Mesodermal cell (in vitro differentiated cells): Measurements from ENCODE around the gene STX18.

Experiments used
- H3K27ac ChIP-seq: 2 replicates; pipeline ENCODE4 v1.7.0; 2013; ENCODE audit warnings: mild to moderate bottlenecking, low read depth, low read length, moderate library complexity; ENCODE audit not compliant: severe bottlenecking
- H3K36me3 ChIP-seq: 2 replicates; pipeline ENCODE4 v1.7.1; 2013; ENCODE audit warnings: mild to moderate bottlenecking, low read length, moderate library complexity; ENCODE audit not compliant: control insufficient read depth, insufficient read depth
- H3K4me1 ChIP-seq: one replicate; pipeline ENCODE4 v1.7.1; 2013; ENCODE audit warnings: mild to moderate bottlenecking, low read length; ENCODE audit not compliant: insufficient read depth, control insufficient read depth, poor library complexity, severe bottlenecking
- H3K4me3 ChIP-seq: 2 replicates; pipeline ENCODE4 v1.7.0; 2013; ENCODE audit warnings: low read length, control low read depth, mild to moderate bottlenecking; ENCODE audit not compliant: insufficient read depth, poor library complexity, severe bottlenecking; ENCODE audit errors: extremely low read depth
- H3K9me3 ChIP-seq: 2 replicates; pipeline ENCODE4 v1.7.1; 2013; ENCODE audit warnings: mild to moderate bottlenecking, low read length, moderate library complexity; ENCODE audit not compliant: control insufficient read depth
- WGBS, 2 experiments: methylation state at CpG; one replicate each; pipeline ENCODE4 v1.1.5; 2013; ENCODE audit warnings: missing lambda C conversion rate in 2 of 2; ENCODE audit not compliant: insufficient coverage in 2 of 2; 5-methylcytosine and 5-hydroxymethylcytosine counted together

Gene STX18

GRCh38 chr4:4496592-4497372, 45.1 kb downstream of the STX18 start:
- H3K4me3 ChIP-seq: no peak overlapping the region
- no peaks in the 10 kb centered on the region for H3K9me3 ChIP-seq
- H3K4me1 ChIP-seq: peaks cover 18% of the 10 kb centered on the region
- H3K27ac ChIP-seq: peak overlapping the region; percentile 80
- no peaks in the 10 kb centered on the region for H3K36me3 ChIP-seq
- 78% methylated on average over 4 to 8 of the region's 9 CpGs for whole genome bisulfite sequencing, 2 experiments

- no peaks in the 10 kb centered on the region for H3K9me3 ChIP-seq
- H3K4me1 ChIP-seq: peaks cover 18% of the 10 kb centered on the region
- H3K27ac ChIP-seq: no peak overlapping the region
- no peaks in the 10 kb centered on the region for H3K36me3 ChIP-seq
- H3K4me3 ChIP-seq: no peak overlapping the region
Measured at GRCh38 chr4:4494882-4495281, 47.0 kb downstream of the STX18 start.

- Histone ChIP-seq H3K4me3 (no peak overlapping the region), H3K36me3 (no peaks in the 10 kb centered on the region), H3K4me1 (peaks cover 18% of the 10 kb centered on the region), H3K9me3 (no peaks in the 10 kb centered on the region), H3K27ac (no peak overlapping the region)
- WGBS, 2 experiments: 100% methylated on average over 1 to 2 of the region's 6 CpGs
Measured at GRCh38 chr4:4492161-4492847, 49.5 kb downstream of the STX18 start.

- H3K4me3 ChIP-seq: no peak overlapping the region
- 60 to 100% methylated on average over 1 to 2 of the region's 8 CpGs for WGBS, 2 experiments
- H3K9me3 ChIP-seq: no peaks in the 10 kb centered on the region
- H3K36me3 ChIP-seq: no peaks in the 10 kb centered on the region
- H3K4me1 ChIP-seq: peaks cover 13% of the 10 kb centered on the region
- no peak overlapping the region for H3K27ac ChIP-seq
Measured at GRCh38 chr4:4491396-4491893, 50.4 kb downstream of the STX18 start.

GRCh38 chr4:4490816-4491215, 51.0 kb downstream of the STX18 start:
- peaks cover 8% of the 10 kb centered on the region for H3K4me1 ChIP-seq
- 100% methylated on average over 1 of the region's 5 CpGs; no CpG with 5 or more reads in 1 of the 2 experiments for WGBS, 2 experiments
- no peak overlapping the region for H3K4me3 ChIP-seq
- H3K36me3 ChIP-seq: no peaks in the 10 kb centered on the region
- H3K27ac ChIP-seq: no peak overlapping the region
- no peaks in the 10 kb centered on the region for H3K9me3 ChIP-seq

GRCh38 chr4:4490041-4490440, 51.8 kb downstream of the STX18 start:
- no peaks in the 10 kb centered on the region for H3K36me3 ChIP-seq
- WGBS, 2 experiments: 83% methylated on average over 1 of the region's 3 CpGs; no CpG with 5 or more reads in 1 of the 2 experiments
- no peak overlapping the region for H3K27ac ChIP-seq
- peaks cover 12% of the 10 kb centered on the region for H3K4me1 ChIP-seq
- no peaks in the 10 kb centered on the region for H3K9me3 ChIP-seq
- no peak overlapping the region for H3K4me3 ChIP-seq

GRCh38 chr4:4488405-4489404, 53.1 kb downstream of the STX18 start:
- Histone ChIP-seq H3K9me3 (no peaks in the 10 kb centered on the region), H3K36me3 (no peaks in the 10 kb centered on the region), H3K27ac (no peak overlapping the region), H3K4me1 (peaks cover 12% of the 10 kb centered on the region), H3K4me3 (no peak overlapping the region)
- WGBS, 2 experiments: 3 to 27% methylated on average over 1 to 4 of the region's 6 CpGs

- Histone ChIP-seq H3K27ac (no peak overlapping the region), H3K9me3 (no peaks in the 10 kb centered on the region), H3K4me1 (peaks cover 7% of the 10 kb centered on the region), H3K36me3 (no peaks in the 10 kb centered on the region), H3K4me3 (no peak overlapping the region)
- 78 to 83% methylated on average over 2 to 3 of the region's 3 CpGs for WGBS, 2 experiments
Measured at GRCh38 chr4:4486969-4487368, 54.9 kb downstream of the STX18 start.

GRCh38 chr4:4485806-4486205, 56.0 kb downstream of the STX18 start:
- H3K9me3 ChIP-seq: no peaks in the 10 kb centered on the region
- no peaks in the 10 kb centered on the region for H3K36me3 ChIP-seq
- peaks cover 12% of the 10 kb centered on the region for H3K4me1 ChIP-seq
- H3K27ac ChIP-seq: no peak overlapping the region
- H3K4me3 ChIP-seq: no peak overlapping the region
- 81 to 91% methylated on average over 8 to 9 of the region's 10 CpGs for WGBS, 2 experiments

GRCh38 chr4:4481399-4481994, 60.4 kb downstream of the STX18 start:
- H3K4me3 ChIP-seq: no peak overlapping the region
- WGBS, 2 experiments: 67% methylated on average over 3 of the region's 3 CpGs
- H3K36me3 ChIP-seq: peaks cover 4% of the 10 kb centered on the region
- H3K9me3 ChIP-seq: no peaks in the 10 kb centered on the region
- H3K4me1 ChIP-seq: peaks cover 10% of the 10 kb centered on the region
- H3K27ac ChIP-seq: peak overlapping the region; percentile 87
